H54 (cell line): Measurements from ENCODE around the gene C16orf54.
"Not testable (repeated sequence)": the region's sequence is repeated elsewhere in the genome, so short reads cannot be mapped to it uniquely, and the experiment has no call there.

ENCODE experiments used
- DNase-seq: peaks from one replicate; pipeline ENCODE4 v3.0.0; 2011; ENCODE audit warnings: low spot score, mixed read lengths; ENCODE audit not compliant: insufficient read length
- FAIRE-seq: peaks from 3 replicates; lab custom pipeline; 2011; peaks lifted over from hg19 to GRCh38; lab: Jason Lieb, UNC
- POLR2A ChIP-seq: IDR thresholded peaks from 2 replicates; pipeline ENCODE4 v1.6.1; 2011; ENCODE audit warnings: low read depth, mild to moderate bottlenecking, low read length

C16orf54 gene

GRCh38 chr16:29745853-29746345, at the start of gene C16orf54:
TSS of gene C16orf54 (minus strand) at chr16:29745990. CDS start at chr16:29744951, 1,039 bp downstream.
- DNase-seq, result no peak
- FAIRE-seq, result no peak
- TF ChIP-seq POLR2A, result no peak

- no peak for TF ChIP-seq POLR2A
- FAIRE-seq (no peak), DNase-seq (no peak)
Observed at GRCh38 chr16:29794231-29794710, 48.5 kb upstream of the C16orf54 start.

GRCh38 chr16:29793153-29793552, 47.4 kb upstream of the C16orf54 start:
- FAIRE-seq, DNase-seq: not testable (repeated sequence)

GRCh38 chr16:29791845-29792807, 46.3 kb upstream of the C16orf54 start:
- no peak for TF ChIP-seq POLR2A
- DNase-seq, result no peak
- no peak for FAIRE-seq

- TF ChIP-seq POLR2A, result no peak
- FAIRE-seq (no peak), DNase-seq (no peak)
Observed at GRCh38 chr16:29790949-29791844, 45.4 kb upstream of the C16orf54 start.

GRCh38 chr16:29790183-29790948, 44.6 kb upstream of the C16orf54 start, which contains the start of gene KIF22:
TSS of gene KIF22 (plus strand) at chr16:29790751. CDS start at chr16:29790760, 9 bp downstream.
- peak; percentile 64 for TF ChIP-seq POLR2A
- peak; percentile 95 for DNase-seq
- FAIRE-seq, result no peak

GRCh38 chr16:29789775-29790182, 44.0 kb upstream of the C16orf54 start:
- TF ChIP-seq POLR2A, result no peak
- no peak for FAIRE-seq
- DNase-seq, result no peak

- DNase-seq, FAIRE-seq: not testable (repeated sequence)
Observed at GRCh38 chr16:29787155-29787554, 41.4 kb upstream of the C16orf54 start.

GRCh38 chr16:29784901-29785500, 39.2 kb upstream of the C16orf54 start:
- FAIRE-seq, result no peak

GRCh38 chr16:29784157-29784556, 38.4 kb upstream of the C16orf54 start:
- no peak for FAIRE-seq
- no peak for DNase-seq
- TF ChIP-seq POLR2A, result no peak

More at GRCh38 chr16:29784901-29785500, 39.2 kb upstream of the C16orf54 start:
- TF ChIP-seq POLR2A, result no peak
- DNase-seq, result no peak

- FAIRE-seq, DNase-seq: not testable (repeated sequence)
Observed at GRCh38 chr16:29783094-29783953, 37.5 kb upstream of the C16orf54 start.

- FAIRE-seq, result no peak
Observed at GRCh38 chr16:29779474-29779873, 33.7 kb upstream of the C16orf54 start.

More at GRCh38 chr16:29779474-29779873, 33.7 kb upstream of the C16orf54 start:
- DNase-seq, result no peak
- TF ChIP-seq POLR2A, result no peak
